Astrocyte of the cerebellum (primary cell): ENCODE data around the gene IRGC.
"Not testable (repeated sequence)": the region's sequence is repeated elsewhere in the genome, so short reads cannot be mapped to it uniquely, and the experiment has no call there.

Experiments used
- DNase-seq: peaks from one replicate; pipeline ENCODE4 v3.0.0-alpha.2; 2011; ENCODE audit warnings: low read depth
- H3K4me3 ChIP-seq: 2 replicates; pipeline ENCODE4 v1.5.1; 2011; ENCODE audit warnings: mild to moderate bottlenecking, low read depth, low read length, moderate library complexity
- in situ Hi-C: cut with HindIII; loops from 2 replicates; pipeline ENCODE4 v1.10.0; 2017; ENCODE audit warnings: low sequenced_read_pairs
- TF ChIP-seq, protein P1 (sequence below): IDR thresholded peaks from 2 replicates; pipeline ENCODE4 v1.5.1; 2012; ENCODE audit warnings: low read length, low read depth, moderate library complexity, mild to moderate bottlenecking; ENCODE audit errors: missing control alignments

Gene IRGC

DNA sequence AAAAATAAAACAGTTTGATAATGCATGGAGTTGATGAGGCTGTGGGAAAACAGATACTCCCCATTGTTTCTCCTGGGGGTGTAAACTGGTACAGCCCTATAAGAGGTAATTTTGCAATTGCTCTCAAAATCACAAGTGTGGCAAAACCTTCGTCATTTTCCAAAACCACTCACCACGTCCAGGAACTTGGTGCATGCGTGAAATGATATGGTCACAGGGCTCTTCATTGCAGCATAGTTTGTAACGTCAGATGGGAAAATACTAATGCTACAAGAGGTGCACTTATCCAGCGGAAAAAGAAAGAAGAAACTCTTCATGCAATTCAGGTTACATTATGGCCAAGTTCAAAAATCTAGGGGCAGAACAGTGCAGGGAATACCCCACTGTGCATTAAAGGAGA lies 34.1 kb upstream of the IRGC start:
- H3K4me3 ChIP-seq: no peak overlapping the region
- in situ Hi-C loops: no loop called here
- TF ChIP-seq, protein P1, sequence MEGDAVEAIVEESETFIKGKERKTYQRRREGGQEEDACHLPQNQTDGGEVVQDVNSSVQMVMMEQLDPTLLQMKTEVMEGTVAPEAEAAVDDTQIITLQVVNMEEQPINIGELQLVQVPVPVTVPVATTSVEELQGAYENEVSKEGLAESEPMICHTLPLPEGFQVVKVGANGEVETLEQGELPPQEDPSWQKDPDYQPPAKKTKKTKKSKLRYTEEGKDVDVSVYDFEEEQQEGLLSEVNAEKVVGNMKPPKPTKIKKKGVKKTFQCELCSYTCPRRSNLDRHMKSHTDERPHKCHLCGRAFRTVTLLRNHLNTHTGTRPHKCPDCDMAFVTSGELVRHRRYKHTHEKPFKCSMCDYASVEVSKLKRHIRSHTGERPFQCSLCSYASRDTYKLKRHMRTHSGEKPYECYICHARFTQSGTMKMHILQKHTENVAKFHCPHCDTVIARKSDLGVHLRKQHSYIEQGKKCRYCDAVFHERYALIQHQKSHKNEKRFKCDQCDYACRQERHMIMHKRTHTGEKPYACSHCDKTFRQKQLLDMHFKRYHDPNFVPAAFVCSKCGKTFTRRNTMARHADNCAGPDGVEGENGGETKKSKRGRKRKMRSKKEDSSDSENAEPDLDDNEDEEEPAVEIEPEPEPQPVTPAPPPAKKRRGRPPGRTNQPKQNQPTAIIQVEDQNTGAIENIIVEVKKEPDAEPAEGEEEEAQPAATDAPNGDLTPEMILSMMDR: no peak
- DNase-seq: no peak

DNA sequence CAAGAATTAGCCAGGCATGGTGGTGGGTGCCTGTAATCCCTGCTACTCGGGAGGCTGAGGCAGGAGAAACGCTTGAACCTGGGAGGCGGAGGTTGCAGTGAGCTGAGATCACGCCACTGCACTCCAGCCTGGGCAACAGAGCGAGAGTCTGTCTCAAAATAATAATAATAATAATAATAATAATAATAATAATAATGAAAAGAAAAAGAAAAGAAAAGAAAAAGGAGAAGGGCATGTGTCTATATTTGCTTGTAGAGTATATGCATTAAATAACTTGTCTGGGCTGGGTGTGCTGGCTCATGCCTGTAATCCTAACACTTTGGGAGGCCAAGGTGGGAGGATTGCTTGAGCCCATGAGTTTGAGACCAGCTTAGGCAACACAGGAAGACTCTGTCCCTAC lies 33.6 kb upstream of the IRGC start:
- in situ Hi-C loops, H3K4me3 ChIP-seq, DNase-seq: not testable (repeated sequence)

DNA sequence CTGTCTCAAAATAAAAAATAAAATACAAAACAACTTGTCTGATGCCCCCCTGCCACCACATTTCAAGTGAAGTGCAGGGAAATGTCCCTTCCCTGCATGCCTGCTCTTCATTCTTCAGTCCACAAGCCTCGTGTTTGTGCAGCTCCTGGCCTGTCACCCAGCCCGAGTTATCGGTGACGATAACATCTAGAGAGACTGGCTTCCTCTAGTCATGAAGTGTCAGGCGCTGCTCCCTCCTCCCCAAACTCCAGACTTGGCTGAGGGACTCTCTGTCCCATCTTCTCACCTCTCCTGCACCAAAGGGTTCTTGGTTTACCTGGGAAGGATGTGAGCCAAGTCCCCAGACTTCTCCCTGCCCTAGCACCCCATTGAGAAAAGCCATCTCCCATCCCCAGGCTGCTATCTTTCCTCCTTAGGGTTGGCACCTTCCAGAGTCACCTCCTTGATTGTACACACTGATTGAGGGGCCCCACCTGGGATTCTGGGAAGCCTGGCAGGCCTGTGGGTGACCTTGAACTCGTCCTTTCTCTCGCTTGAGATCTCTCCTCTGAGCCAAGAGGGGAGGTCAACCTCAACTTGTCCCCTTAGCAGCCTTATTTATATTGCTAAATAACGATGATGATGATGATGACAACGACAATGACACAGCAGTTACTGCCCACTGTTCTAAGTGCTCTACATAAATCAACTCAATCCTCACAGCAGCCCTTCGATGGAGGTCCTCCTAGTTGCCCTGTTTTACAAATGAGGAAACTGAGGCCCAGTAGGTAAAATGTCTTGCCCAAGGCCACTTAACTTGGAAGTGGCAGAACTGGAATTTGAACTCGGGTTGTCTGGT lies 32.8 kb upstream of the IRGC start:
- in situ Hi-C loops: no loop called here
- TF ChIP-seq, protein P1: no peak
- H3K4me3 ChIP-seq: no peak overlapping the region
- DNase-seq: no peak

DNA sequence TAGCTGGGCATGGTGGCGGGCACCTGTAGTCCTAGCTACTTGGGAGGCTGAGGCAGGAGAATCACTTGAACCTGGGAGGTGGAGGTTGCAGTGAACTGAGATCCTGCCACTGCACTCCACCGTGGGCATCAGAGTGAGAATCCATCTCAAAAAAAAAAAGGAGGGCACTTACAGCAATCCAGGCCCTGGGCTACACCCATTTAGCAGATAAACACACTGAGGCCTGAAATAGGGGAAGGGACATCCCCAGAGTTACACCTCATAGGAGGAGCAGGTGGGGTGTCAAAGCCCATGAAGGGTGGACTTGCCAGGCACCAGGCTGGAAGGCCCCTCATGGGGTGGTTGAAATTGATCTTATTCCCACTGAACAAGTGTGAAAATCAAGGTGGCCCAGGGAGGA lies 32.0 kb upstream of the IRGC start:
- in situ Hi-C loops: no loop called here

DNA sequence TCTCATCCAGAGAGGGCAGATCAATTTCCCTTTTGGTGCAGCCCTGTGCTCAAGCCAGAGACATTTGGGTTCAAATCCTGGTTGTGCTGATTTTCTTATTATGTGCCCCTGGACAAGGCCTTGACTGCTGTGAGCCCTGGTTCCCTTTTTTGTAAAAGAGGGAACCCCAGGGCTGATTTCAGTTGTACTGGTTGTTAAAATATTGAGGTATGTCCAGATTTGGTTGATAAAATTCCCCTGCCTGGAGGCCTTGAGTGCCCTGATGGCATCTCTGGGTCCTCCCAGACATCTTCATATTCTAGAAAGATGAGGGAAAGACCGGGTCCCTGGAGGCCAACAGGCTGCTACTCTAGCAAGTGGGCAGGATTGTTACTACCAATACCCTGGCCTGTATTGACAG lies 31.6 kb upstream of the IRGC start:
- TF ChIP-seq, protein P1: no peak
- in situ Hi-C loops: no loop called here
- no peak for DNase-seq
- H3K4me3 ChIP-seq: no peak overlapping the region

More for the DNA sequence above, 32.0 kb upstream of the IRGC start:
- TF ChIP-seq, protein P1: no peak
- no peak for DNase-seq
- no peak overlapping the region for H3K4me3 ChIP-seq

DNA sequence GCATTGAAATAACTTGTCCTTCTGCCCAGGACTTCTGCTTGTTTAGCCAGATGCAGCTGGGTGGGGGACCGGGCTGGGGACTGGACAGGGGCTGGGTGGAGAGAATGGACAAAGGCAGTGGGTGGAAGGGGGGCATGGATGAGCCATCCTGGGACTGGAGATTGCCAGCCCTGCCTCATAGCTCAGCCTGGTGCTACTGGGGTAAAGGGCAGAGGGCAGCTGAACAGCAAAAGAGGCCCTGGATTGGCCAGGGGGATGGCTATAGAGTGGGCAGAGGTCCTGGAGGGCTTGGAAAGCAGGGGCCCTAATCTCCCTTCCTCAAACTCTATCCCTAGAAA lies 28.2 kb upstream of the IRGC start:
- TF ChIP-seq, protein P1: no peak
- no peak for DNase-seq
- in situ Hi-C loops: no loop called here
- H3K4me3 ChIP-seq: no peak overlapping the region

DNA sequence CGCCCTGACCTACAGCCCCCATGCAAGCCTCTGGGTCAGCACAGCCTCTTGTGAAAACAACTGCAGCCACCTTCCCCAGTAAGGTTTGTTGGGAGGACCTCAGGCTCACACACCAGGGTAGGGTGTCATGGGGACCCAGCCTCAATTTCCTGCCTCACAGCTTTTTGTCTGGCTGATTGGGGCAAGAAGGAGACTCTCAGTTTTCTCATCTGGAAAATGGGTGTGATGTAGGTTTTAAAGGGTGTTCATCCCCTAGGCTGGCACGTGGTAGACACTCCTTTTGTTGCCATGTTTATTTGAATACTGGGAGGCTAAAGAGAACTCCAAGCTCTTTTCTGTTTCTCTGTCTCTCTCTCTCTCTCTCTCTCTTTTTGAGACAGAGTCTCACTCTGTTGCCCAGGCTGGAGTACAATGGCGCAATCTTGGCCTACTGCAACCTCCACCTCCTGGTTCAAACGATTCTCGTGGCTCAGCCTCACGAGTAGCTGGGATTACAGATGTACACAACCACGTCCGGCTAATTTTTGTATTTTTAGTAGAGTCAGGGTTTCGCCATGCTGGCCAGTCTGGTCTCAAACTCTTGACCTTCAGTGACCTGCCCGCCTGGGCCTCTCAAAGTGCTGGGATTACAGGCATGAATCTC lies 27.7 kb upstream of the IRGC start:
- DNase-seq: no peak
- TF ChIP-seq, protein P1: no peak
- in situ Hi-C loops: no loop called here
- H3K4me3 ChIP-seq: no peak overlapping the region
